ENCODE data around the gene CCDC78.

- TF ChIP-seq CTCF (IDR thresholded peaks at IDR 0.05 in 2 of 3, conservative IDR thresholded peaks at IDR 0.05 in 1 of 3; ENCODE audit: borderline replicate concordance in 1 of 3, insufficient read depth in 1 of 3, low read depth in 2 of 3, low read length in 2 of 3): no peak
- no peak for TF ChIP-seq SRF (IDR thresholded peaks at IDR 0.05; ENCODE audit: low read depth)
- no peak for TF ChIP-seq ZNF274 (IDR thresholded peaks at IDR 0.05; ENCODE audit: low read depth, low read length)
- no peak for TF ChIP-seq SIN3A (IDR thresholded peaks at IDR 0.05; ENCODE audit: low read depth)
- TF ChIP-seq POLR2AphosphoS5 (IDR thresholded peaks at IDR 0.05; ENCODE audit: low read depth, low read length): no peak
Measured at GRCh38 chr16:704047-704446, 22.2 kb downstream of the CCDC78 start.

Measured in HCT116 (cell line).